Bronchial epithelial cell (primary cell): Measurements from ENCODE around the gene DUSP15. TPM values are rescaled to one million over a fixed set of nuclear protein-coding genes. Genes with fewer than 3 reads are reported as not detected.

ENCODE experiments used
- DNase-seq: peaks from one replicate; pipeline ENCODE4 v3.0.0-alpha.2; 2010; ENCODE audit warnings: low read depth
- FAIRE-seq: peaks from 2 replicates; lab custom pipeline; 2011; peaks lifted over from hg19 to GRCh38; lab: Jason Lieb, UNC
- H3K27me3 ChIP-seq: 2 replicates; pipeline ENCODE4 v1.5.1; 2011; ENCODE audit warnings: low read length; ENCODE audit not compliant: control insufficient read depth, insufficient read depth
- H3K36me3 ChIP-seq: 2 replicates; pipeline ENCODE4 v1.5.1; 2011; ENCODE audit warnings: low read length; ENCODE audit not compliant: control insufficient read depth, insufficient read depth
- H3K4me3 ChIP-seq: 2 replicates; pipeline ENCODE4 v1.5.1; 2011; ENCODE audit warnings: mild to moderate bottlenecking, low read depth, low read length, control low read depth
- CTCF ChIP-seq: IDR thresholded peaks from 2 replicates; pipeline ENCODE4 v1.5.1; 2011; ENCODE audit warnings: mild to moderate bottlenecking, moderate library complexity, low read length, control low read depth, inconsistent platforms; ENCODE audit not compliant: insufficient read depth, severe bottlenecking
- total RNA-seq: library from RNA; depleted of rRNA; stranded (reverse); fragments of >200 nt; gene quantifications from 2 replicates; pipeline ENCODE4 v1.2.1, GENCODE V29; 2014

Gene DUSP15
- total RNA-seq, 1 donor from 2014 or later, result not detected

- Histone ChIP-seq H3K27me3 (no peaks in the 10 kb centered on the region), H3K4me3 (no peak overlapping the region), H3K36me3 (no peaks in the 10 kb centered on the region)
- no peak for TF ChIP-seq CTCF
- FAIRE-seq (no peak), DNase-seq (no peak)
These were observed 38.1 kb upstream of the DUSP15 start for GRCh38 chr20:31908424-31908823.

- DNase-seq, result no peak
- no peaks in the 10 kb centered on the region for H3K36me3 ChIP-seq
- H3K4me3 ChIP-seq, result no peak overlapping the region
- TF ChIP-seq CTCF, result no peak
- H3K27me3 ChIP-seq, result no peaks in the 10 kb centered on the region
- no peak for FAIRE-seq
These were observed 37.7 kb upstream of the DUSP15 start for GRCh38 chr20:31908016-31908415.

- no peak for TF ChIP-seq CTCF
- no peaks in the 10 kb centered on the region for H3K36me3 ChIP-seq
- FAIRE-seq, result no peak
- no peaks in the 10 kb centered on the region for H3K27me3 ChIP-seq
- H3K4me3 ChIP-seq, result no peak overlapping the region
- no peak for DNase-seq
These were observed 36.7 kb upstream of the DUSP15 start for GRCh38 chr20:31907046-31907445.

GRCh38 chr20:31906001-31906400 is 35.7 kb upstream of the DUSP15 start:
- Histone ChIP-seq H3K4me3 (no peak overlapping the region), H3K36me3 (no peaks in the 10 kb centered on the region), H3K27me3 (no peaks in the 10 kb centered on the region)
- TF ChIP-seq CTCF, result no peak
- DNase-seq (no peak), FAIRE-seq (no peak)

GRCh38 chr20:31903627-31904386 is 33.5 kb upstream of the DUSP15 start:
- Histone ChIP-seq H3K27me3 (peaks cover 2% of the 10 kb centered on the region), H3K36me3 (no peaks in the 10 kb centered on the region), H3K4me3 (no peak overlapping the region)
- no peak for TF ChIP-seq CTCF
- FAIRE-seq (no peak), DNase-seq (no peak)

GRCh38 chr20:31901615-31902014 is 31.3 kb upstream of the DUSP15 start:
- FAIRE-seq (no peak), DNase-seq (no peak)
- peaks cover 2% of the 10 kb centered on the region for H3K27me3 ChIP-seq
- no peak for TF ChIP-seq CTCF
- H3K4me3 ChIP-seq, result no peak overlapping the region
- H3K36me3 ChIP-seq, result no peaks in the 10 kb centered on the region
